CD4-positive, alpha-beta T cell treated with Interleukin-4 for 4 hours (primary cell): ENCODE data around the gene RALGAPB.
"Not testable (repeated sequence)": the region's sequence is repeated elsewhere in the genome, so short reads cannot be mapped to it uniquely, and the experiment has no call there.

ENCODE experiments used
- DNase-seq: peaks from one replicate; pipeline ENCODE4 v3.0.0-alpha.2; 2020

The RALGAPB gene

GRCh38 chr20:38472513-38473366 lies at the start of gene RALGAPB:
TSS of gene RALGAPB (plus strand) at chr20:38472843. CDS start at chr20:38488433, 15,590 bp downstream.
- DNase-seq, result peak; percentile 98

GRCh38 chr20:38423541-38423940 lies 49.1 kb upstream of the RALGAPB start:
- DNase-seq, result no peak

- DNase-seq, result no peak
Measured at GRCh38 chr20:38424401-38424800, 48.2 kb upstream of the RALGAPB start.

GRCh38 chr20:38426006-38426897 lies 46.4 kb upstream of the RALGAPB start:
- no peak for DNase-seq

GRCh38 chr20:38427655-38428023 lies 45.0 kb upstream of the RALGAPB start:
- no peak for DNase-seq

GRCh38 chr20:38428800-38429199 lies 43.8 kb upstream of the RALGAPB start:
- DNase-seq, result no peak

GRCh38 chr20:38429301-38429700 lies 43.3 kb upstream of the RALGAPB start:
- DNase-seq, result no peak

- no peak for DNase-seq
Measured at GRCh38 chr20:38430679-38431325, 41.8 kb upstream of the RALGAPB start.

- no peak for DNase-seq
Measured at GRCh38 chr20:38432292-38432691, 40.4 kb upstream of the RALGAPB start.

- not testable (repeated sequence) for DNase-seq
Measured at GRCh38 chr20:38432870-38433269, 39.8 kb upstream of the RALGAPB start.

- no peak for DNase-seq
Measured at GRCh38 chr20:38433304-38433972, 39.2 kb upstream of the RALGAPB start.

- peak; percentile 2 for DNase-seq
Measured at GRCh38 chr20:38434301-38434741, 38.3 kb upstream of the RALGAPB start.

GRCh38 chr20:38434770-38435554 lies 37.7 kb upstream of the RALGAPB start, which contains the start of gene SNHG17:
TSS of gene SNHG17 (minus strand) at chr20:38435328.
- DNase-seq, result peak; percentile 88

GRCh38 chr20:38435555-38435939 lies 37.1 kb upstream of the RALGAPB start:
- DNase-seq, result no peak

- DNase-seq, result no peak
Measured at GRCh38 chr20:38437796-38438195, 34.8 kb upstream of the RALGAPB start.

- DNase-seq, result not testable (repeated sequence)
Measured at GRCh38 chr20:38441110-38441509, 31.5 kb upstream of the RALGAPB start.

- no peak for DNase-seq
Measured at GRCh38 chr20:38441916-38442315, 30.7 kb upstream of the RALGAPB start.

- no peak for DNase-seq
Measured at GRCh38 chr20:38445381-38445796, 27.3 kb upstream of the RALGAPB start.

- no peak for DNase-seq
Measured at GRCh38 chr20:38445901-38446425, 26.7 kb upstream of the RALGAPB start.

GRCh38 chr20:38446441-38447209 lies 26.0 kb upstream of the RALGAPB start:
- DNase-seq, result peak; percentile 91

- no peak for DNase-seq
Measured at GRCh38 chr20:38447251-38447661, 25.4 kb upstream of the RALGAPB start.
